ENCODE results near the gene PLCB3. TPM values are rescaled to one million over a fixed set of nuclear protein-coding genes. Genes with fewer than 3 reads are reported as not detected.
A peak's percentile ranks its signal among the peaks of the same experiment; 100 is the strongest.

The PLCB3 gene
- total RNA-seq, 1 donor from 2014 or later: 9.4 TPM

GRCh38 chr11:64247729-64248531 lies 3.4 kb upstream of the PLCB3 start:
- H3K36me3 ChIP-seq (ENCODE audit: control insufficient read depth in 3 of 3, insufficient read depth in 3 of 3, low read length in 3 of 3): peaks cover 4 to 12% (median 6%) of the 10 kb centered on the region in 3 donors
- H3K9me3 ChIP-seq (ENCODE audit: control insufficient read depth in 3 of 3, low read length in 3 of 3): no peaks in the 10 kb centered on the region
- no peaks in the 10 kb centered on the region for H3K27me3 ChIP-seq (ENCODE audit: control insufficient read depth in 3 of 3, insufficient read depth in 3 of 3, low read length in 3 of 3)
- peak overlapping the region; percentile 59 to 97 (median 90) for H3K4me3 ChIP-seq (ENCODE audit: low read length in 3 of 3)
- H3K4me1 ChIP-seq (ENCODE audit: control insufficient read depth in 3 of 3, insufficient read depth in 3 of 3, low read length in 3 of 3): peaks cover 52 to 67% (median 57%) of the 10 kb centered on the region in 3 donors
- no peak overlapping the region for H3K27ac ChIP-seq (ENCODE audit: low read depth, low read length)
- peak overlapping the region; percentile 51 to 90 (median 79) for H3K9ac ChIP-seq (ENCODE audit: low read depth in 1 of 3, low read length in 3 of 3)

GRCh38 chr11:64248578-64248977 lies 2.8 kb upstream of the PLCB3 start:
- no peak overlapping the region for H3K27ac ChIP-seq (ENCODE audit: low read depth, low read length)
- H3K4me1 ChIP-seq (ENCODE audit: control insufficient read depth in 3 of 3, insufficient read depth in 3 of 3, low read length in 3 of 3): peaks cover 53 to 67% (median 57%) of the 10 kb centered on the region in 3 donors

GRCh38 chr11:64249038-64249437 lies 2.3 kb upstream of the PLCB3 start:
- Histone ChIP-seq H3K27ac (ENCODE audit: low read depth, low read length) (no peak overlapping the region), H3K36me3 (ENCODE audit: control insufficient read depth in 3 of 3, insufficient read depth in 3 of 3, low read length in 3 of 3) (peaks cover 0 to 3% (median 0%) of the 10 kb centered on the region in 3 donors), H3K4me1 (ENCODE audit: control insufficient read depth in 3 of 3, insufficient read depth in 3 of 3, low read length in 3 of 3) (peaks cover 53 to 67% (median 57%) of the 10 kb centered on the region in 3 donors), H3K9ac (ENCODE audit: low read depth in 1 of 3, low read length in 3 of 3) (peak overlapping the region in 1 of 3 donors; percentile 45), H3K27me3 (ENCODE audit: control insufficient read depth in 3 of 3, insufficient read depth in 3 of 3, low read length in 3 of 3) (no peaks in the 10 kb centered on the region), H3K4me3 (ENCODE audit: low read length in 3 of 3) (no peak overlapping the region), H3K9me3 (ENCODE audit: control insufficient read depth in 3 of 3, low read length in 3 of 3) (no peaks in the 10 kb centered on the region)

More at GRCh38 chr11:64248578-64248977, 2.8 kb upstream of the PLCB3 start:
- Histone ChIP-seq H3K36me3 (ENCODE audit: control insufficient read depth in 3 of 3, insufficient read depth in 3 of 3, low read length in 3 of 3) (peaks cover 1 to 5% (median 2%) of the 10 kb centered on the region in 3 donors), H3K9ac (ENCODE audit: low read depth in 1 of 3, low read length in 3 of 3) (peak overlapping the region in 2 of 3 donors; percentile 45 to 48), H3K4me3 (ENCODE audit: low read length in 3 of 3) (no peak overlapping the region), H3K9me3 (ENCODE audit: control insufficient read depth in 3 of 3, low read length in 3 of 3) (no peaks in the 10 kb centered on the region), H3K27me3 (ENCODE audit: control insufficient read depth in 3 of 3, insufficient read depth in 3 of 3, low read length in 3 of 3) (no peaks in the 10 kb centered on the region)

GRCh38 chr11:64249563-64250414 lies 1.5 kb upstream of the PLCB3 start:
- Histone ChIP-seq H3K9me3 (ENCODE audit: control insufficient read depth in 3 of 3, low read length in 3 of 3) (no peaks in the 10 kb centered on the region), H3K4me3 (ENCODE audit: low read length in 3 of 3) (no peak overlapping the region), H3K4me1 (ENCODE audit: control insufficient read depth in 3 of 3, insufficient read depth in 3 of 3, low read length in 3 of 3) (peaks cover 52 to 63% (median 57%) of the 10 kb centered on the region in 3 donors), H3K9ac (ENCODE audit: low read depth in 1 of 3, low read length in 3 of 3) (no peak overlapping the region), H3K27me3 (ENCODE audit: control insufficient read depth in 3 of 3, insufficient read depth in 3 of 3, low read length in 3 of 3) (no peaks in the 10 kb centered on the region), H3K36me3 (ENCODE audit: control insufficient read depth in 3 of 3, insufficient read depth in 3 of 3, low read length in 3 of 3) (peaks cover 0 to 3% (median 0%) of the 10 kb centered on the region in 3 donors), H3K27ac (ENCODE audit: low read depth, low read length) (no peak overlapping the region)

- Histone ChIP-seq H3K9ac (ENCODE audit: low read depth in 1 of 3, low read length in 3 of 3) (peak overlapping the region; percentile 69 to 80 (median 70)), H3K36me3 (ENCODE audit: control insufficient read depth in 3 of 3, insufficient read depth in 3 of 3, low read length in 3 of 3) (peaks cover 3 to 7% (median 3%) of the 10 kb centered on the region in 3 donors), H3K27me3 (ENCODE audit: control insufficient read depth in 3 of 3, insufficient read depth in 3 of 3, low read length in 3 of 3) (no peaks in the 10 kb centered on the region), H3K27ac (ENCODE audit: low read depth, low read length) (no peak overlapping the region), H3K4me3 (ENCODE audit: low read length in 3 of 3) (peak overlapping the region; percentile 65 to 71 (median 69)), H3K9me3 (ENCODE audit: control insufficient read depth in 3 of 3, low read length in 3 of 3) (no peaks in the 10 kb centered on the region), H3K4me1 (ENCODE audit: control insufficient read depth in 3 of 3, insufficient read depth in 3 of 3, low read length in 3 of 3) (peaks cover 45 to 56% (median 50%) of the 10 kb centered on the region in 3 donors)
Measured at GRCh38 chr11:64250415-64251015, 815 bp upstream of the PLCB3 start.

- H3K4me3 ChIP-seq (ENCODE audit: low read length in 3 of 3): peak overlapping the region; percentile 73 to 78 (median 78)
- H3K36me3 ChIP-seq (ENCODE audit: control insufficient read depth in 3 of 3, insufficient read depth in 3 of 3, low read length in 3 of 3): peaks cover 7 to 13% (median 8%) of the 10 kb centered on the region in 3 donors
- no peak overlapping the region for H3K27ac ChIP-seq (ENCODE audit: low read depth, low read length)
- peak overlapping the region; percentile 80 to 84 (median 81) for H3K9ac ChIP-seq (ENCODE audit: low read depth in 1 of 3, low read length in 3 of 3)
- no peaks in the 10 kb centered on the region for H3K9me3 ChIP-seq (ENCODE audit: control insufficient read depth in 3 of 3, low read length in 3 of 3)
- peaks cover 40 to 50% (median 44%) of the 10 kb centered on the region in 3 donors for H3K4me1 ChIP-seq (ENCODE audit: control insufficient read depth in 3 of 3, insufficient read depth in 3 of 3, low read length in 3 of 3)
- no peaks in the 10 kb centered on the region for H3K27me3 ChIP-seq (ENCODE audit: control insufficient read depth in 3 of 3, insufficient read depth in 3 of 3, low read length in 3 of 3)
Measured at GRCh38 chr11:64251753-64252002, 348 bp downstream of the PLCB3 start.

GRCh38 chr11:64252003-64252872 lies 908 bp downstream of the PLCB3 start:
- H3K4me1 ChIP-seq (ENCODE audit: control insufficient read depth in 3 of 3, insufficient read depth in 3 of 3, low read length in 3 of 3): peaks cover 35 to 46% (median 39%) of the 10 kb centered on the region in 3 donors
- peaks cover 8 to 14% (median 9%) of the 10 kb centered on the region in 3 donors for H3K36me3 ChIP-seq (ENCODE audit: control insufficient read depth in 3 of 3, insufficient read depth in 3 of 3, low read length in 3 of 3)
- peak overlapping the region; percentile 80 to 84 (median 81) for H3K9ac ChIP-seq (ENCODE audit: low read depth in 1 of 3, low read length in 3 of 3)
- no peaks in the 10 kb centered on the region for H3K27me3 ChIP-seq (ENCODE audit: control insufficient read depth in 3 of 3, insufficient read depth in 3 of 3, low read length in 3 of 3)
- peak overlapping the region; percentile 73 to 78 (median 78) for H3K4me3 ChIP-seq (ENCODE audit: low read length in 3 of 3)
- no peak overlapping the region for H3K27ac ChIP-seq (ENCODE audit: low read depth, low read length)
- no peaks in the 10 kb centered on the region for H3K9me3 ChIP-seq (ENCODE audit: control insufficient read depth in 3 of 3, low read length in 3 of 3)

- H3K4me1 ChIP-seq (ENCODE audit: control insufficient read depth in 3 of 3, insufficient read depth in 3 of 3, low read length in 3 of 3): peaks cover 30 to 40% (median 34%) of the 10 kb centered on the region in 3 donors
Measured at GRCh38 chr11:64253043-64253442, 1.7 kb downstream of the PLCB3 start.

GRCh38 chr11:64253481-64253880 lies 2.2 kb downstream of the PLCB3 start:
- peaks cover 29 to 36% (median 33%) of the 10 kb centered on the region in 3 donors for H3K4me1 ChIP-seq (ENCODE audit: control insufficient read depth in 3 of 3, insufficient read depth in 3 of 3, low read length in 3 of 3)
- H3K27ac ChIP-seq (ENCODE audit: low read depth, low read length): no peak overlapping the region
- peak overlapping the region in 2 of 3 donors; percentile 10 to 54 for H3K9ac ChIP-seq (ENCODE audit: low read depth in 1 of 3, low read length in 3 of 3)
- no peaks in the 10 kb centered on the region for H3K27me3 ChIP-seq (ENCODE audit: control insufficient read depth in 3 of 3, insufficient read depth in 3 of 3, low read length in 3 of 3)
- H3K36me3 ChIP-seq (ENCODE audit: control insufficient read depth in 3 of 3, insufficient read depth in 3 of 3, low read length in 3 of 3): peaks cover 12 to 20% (median 17%) of the 10 kb centered on the region in 3 donors
- no peak overlapping the region for H3K4me3 ChIP-seq (ENCODE audit: low read length in 3 of 3)
- H3K9me3 ChIP-seq (ENCODE audit: control insufficient read depth in 3 of 3, low read length in 3 of 3): no peaks in the 10 kb centered on the region

More at GRCh38 chr11:64253043-64253442, 1.7 kb downstream of the PLCB3 start:
- Histone ChIP-seq H3K4me3 (ENCODE audit: low read length in 3 of 3) (no peak overlapping the region), H3K36me3 (ENCODE audit: control insufficient read depth in 3 of 3, insufficient read depth in 3 of 3, low read length in 3 of 3) (peaks cover 9 to 15% (median 13%) of the 10 kb centered on the region in 3 donors), H3K9ac (ENCODE audit: low read depth in 1 of 3, low read length in 3 of 3) (peak overlapping the region in 1 of 3 donors; percentile 54), H3K27ac (ENCODE audit: low read depth, low read length) (no peak overlapping the region), H3K27me3 (ENCODE audit: control insufficient read depth in 3 of 3, insufficient read depth in 3 of 3, low read length in 3 of 3) (no peaks in the 10 kb centered on the region), H3K9me3 (ENCODE audit: control insufficient read depth in 3 of 3, low read length in 3 of 3) (no peaks in the 10 kb centered on the region)
